Measurements from ENCODE around the gene GPLD1.

GPLD1 gene

DNA sequence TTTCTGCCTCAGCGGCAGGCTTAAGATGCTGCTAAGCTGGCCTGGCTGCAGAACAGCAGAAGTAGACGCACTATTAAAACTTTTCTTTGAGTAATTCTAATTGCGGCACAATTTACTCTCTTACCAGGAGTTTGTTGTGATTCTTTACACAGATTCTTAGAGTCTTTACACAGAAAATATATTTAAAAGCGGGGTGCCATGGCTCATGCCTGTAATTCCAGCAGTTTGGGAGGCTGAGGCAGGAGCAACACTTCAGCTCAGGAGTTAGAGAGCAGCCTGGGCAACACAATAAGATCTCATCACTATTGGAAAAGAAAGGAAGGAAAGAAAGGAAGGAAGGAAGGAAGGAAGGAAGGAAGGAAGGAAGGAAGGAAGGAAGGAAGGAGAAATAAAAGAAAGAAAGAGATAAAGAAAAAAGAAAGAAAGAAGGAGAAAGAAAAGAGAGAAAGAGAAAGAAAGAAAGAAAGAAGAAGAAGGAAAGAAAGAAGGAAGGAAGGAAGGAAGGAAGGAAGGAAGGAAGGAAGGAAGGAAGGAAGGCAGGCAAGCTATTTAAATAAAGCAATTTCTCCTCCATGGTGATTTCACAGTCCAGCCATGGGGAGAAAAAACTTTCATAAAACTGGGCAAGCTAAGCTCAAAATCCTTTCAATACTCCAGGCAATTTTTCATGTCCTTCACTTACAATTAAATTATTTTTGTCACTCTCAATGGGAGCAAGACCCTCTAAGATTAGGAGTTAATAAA lies 107.7 kb downstream of the GPLD1 start:
- TF ChIP-seq, protein P1, sequence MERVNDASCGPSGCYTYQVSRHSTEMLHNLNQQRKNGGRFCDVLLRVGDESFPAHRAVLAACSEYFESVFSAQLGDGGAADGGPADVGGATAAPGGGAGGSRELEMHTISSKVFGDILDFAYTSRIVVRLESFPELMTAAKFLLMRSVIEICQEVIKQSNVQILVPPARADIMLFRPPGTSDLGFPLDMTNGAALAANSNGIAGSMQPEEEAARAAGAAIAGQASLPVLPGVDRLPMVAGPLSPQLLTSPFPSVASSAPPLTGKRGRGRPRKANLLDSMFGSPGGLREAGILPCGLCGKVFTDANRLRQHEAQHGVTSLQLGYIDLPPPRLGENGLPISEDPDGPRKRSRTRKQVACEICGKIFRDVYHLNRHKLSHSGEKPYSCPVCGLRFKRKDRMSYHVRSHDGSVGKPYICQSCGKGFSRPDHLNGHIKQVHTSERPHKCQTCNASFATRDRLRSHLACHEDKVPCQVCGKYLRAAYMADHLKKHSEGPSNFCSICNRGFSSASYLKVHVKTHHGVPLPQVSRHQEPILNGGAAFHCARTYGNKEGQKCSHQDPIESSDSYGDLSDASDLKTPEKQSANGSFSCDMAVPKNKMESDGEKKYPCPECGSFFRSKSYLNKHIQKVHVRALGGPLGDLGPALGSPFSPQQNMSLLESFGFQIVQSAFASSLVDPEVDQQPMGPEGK (CRISPR knock-in tag; IDR thresholded peaks at IDR 0.05; ENCODE audit: borderline replicate concordance) = no peak
- no peak for TF ChIP-seq TCF4 (CRISPR knock-in tag; IDR thresholded peaks at IDR 0.05; ENCODE audit: borderline replicate concordance)
- no peak for TF ChIP-seq ESRRG (CRISPR knock-in tag; IDR thresholded peaks at IDR 0.05)
- TF ChIP-seq ISL1 (CRISPR knock-in tag; IDR thresholded peaks at IDR 0.05) = no peak
- TF ChIP-seq ZNF565 (CRISPR knock-in tag; conservative IDR thresholded peaks at IDR 0.05; ENCODE audit: low read depth) = no peak
- TF ChIP-seq ZNF70 (CRISPR knock-in tag; IDR thresholded peaks at IDR 0.05) = no peak
- no peak for TF ChIP-seq RARB (CRISPR knock-in tag; IDR thresholded peaks at IDR 0.05)
- TF ChIP-seq ZFP3 (CRISPR knock-in tag; IDR thresholded peaks at IDR 0.05) = no peak
- TF ChIP-seq OSR1 (CRISPR knock-in tag; IDR thresholded peaks at IDR 0.05) = no peak
- no peak for TF ChIP-seq TOX (CRISPR knock-in tag; IDR thresholded peaks at IDR 0.05; ENCODE audit: borderline replicate concordance)
- TF ChIP-seq, protein P2, sequence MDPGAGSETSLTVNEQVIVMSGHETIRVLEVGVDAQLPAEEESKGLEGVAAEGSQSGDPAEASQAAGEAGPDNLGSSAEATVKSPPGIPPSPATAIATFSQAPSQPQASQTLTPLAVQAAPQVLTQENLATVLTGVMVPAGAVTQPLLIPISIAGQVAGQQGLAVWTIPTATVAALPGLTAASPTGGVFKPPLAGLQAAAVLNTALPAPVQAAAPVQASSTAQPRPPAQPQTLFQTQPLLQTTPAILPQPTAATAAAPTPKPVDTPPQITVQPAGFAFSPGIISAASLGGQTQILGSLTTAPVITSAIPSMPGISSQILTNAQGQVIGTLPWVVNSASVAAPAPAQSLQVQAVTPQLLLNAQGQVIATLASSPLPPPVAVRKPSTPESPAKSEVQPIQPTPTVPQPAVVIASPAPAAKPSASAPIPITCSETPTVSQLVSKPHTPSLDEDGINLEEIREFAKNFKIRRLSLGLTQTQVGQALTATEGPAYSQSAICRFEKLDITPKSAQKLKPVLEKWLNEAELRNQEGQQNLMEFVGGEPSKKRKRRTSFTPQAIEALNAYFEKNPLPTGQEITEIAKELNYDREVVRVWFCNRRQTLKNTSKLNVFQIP (CRISPR knock-in tag; IDR thresholded peaks at IDR 0.05; ENCODE audit: borderline replicate concordance, low read depth) = no peak
- no peak for TF ChIP-seq GLIS3 (CRISPR knock-in tag; IDR thresholded peaks at IDR 0.05)
- no peak for TF ChIP-seq ZFP30 (CRISPR knock-in tag; IDR thresholded peaks at IDR 0.05)
- TF ChIP-seq CSDC2 (CRISPR knock-in tag; IDR thresholded peaks at IDR 0.05) = no peak
- TF ChIP-seq ZC3H10 (CRISPR knock-in tag; IDR thresholded peaks at IDR 0.05) = no peak
- ATAC-seq = no peak

DNA sequence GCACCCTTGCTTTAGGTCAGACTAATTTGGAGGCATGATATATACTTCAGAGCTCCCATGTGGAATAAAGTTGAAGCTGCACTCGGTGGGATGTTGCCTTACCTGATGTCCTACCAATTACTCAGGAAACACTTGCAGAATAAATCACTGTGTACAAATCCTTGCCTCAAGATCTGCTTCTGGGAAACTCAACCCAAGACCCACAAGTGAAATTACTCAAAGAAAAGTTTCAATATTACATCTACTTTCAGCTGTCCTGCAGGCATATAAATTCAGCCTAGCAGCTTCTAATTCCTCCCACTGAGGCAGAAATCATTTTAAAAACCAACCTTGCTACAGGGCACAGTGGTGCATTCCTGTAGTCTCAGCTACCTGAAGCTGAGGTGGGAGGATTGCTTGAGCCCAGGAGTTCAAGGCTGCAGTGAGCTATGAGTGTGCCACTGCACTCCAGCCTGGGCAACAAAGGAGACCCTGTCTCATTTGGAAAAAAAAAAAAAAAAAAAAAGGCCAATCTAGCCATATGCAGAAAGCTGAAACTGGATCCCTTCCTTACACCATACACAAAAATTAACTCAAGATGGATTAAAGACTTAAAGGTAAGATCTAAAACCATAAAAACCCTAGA lies 110.8 kb downstream of the GPLD1 start:
- no peak for ATAC-seq

More for the DNA sequence above, 110.8 kb downstream of the GPLD1 start:
- TF ChIP-seq RARB (CRISPR knock-in tag; IDR thresholded peaks at IDR 0.05) = no peak
- TF ChIP-seq ZNF565 (CRISPR knock-in tag; conservative IDR thresholded peaks at IDR 0.05; ENCODE audit: low read depth) = no peak
- TF ChIP-seq ESRRG (CRISPR knock-in tag; IDR thresholded peaks at IDR 0.05) = no peak
- TF ChIP-seq, protein P3, sequence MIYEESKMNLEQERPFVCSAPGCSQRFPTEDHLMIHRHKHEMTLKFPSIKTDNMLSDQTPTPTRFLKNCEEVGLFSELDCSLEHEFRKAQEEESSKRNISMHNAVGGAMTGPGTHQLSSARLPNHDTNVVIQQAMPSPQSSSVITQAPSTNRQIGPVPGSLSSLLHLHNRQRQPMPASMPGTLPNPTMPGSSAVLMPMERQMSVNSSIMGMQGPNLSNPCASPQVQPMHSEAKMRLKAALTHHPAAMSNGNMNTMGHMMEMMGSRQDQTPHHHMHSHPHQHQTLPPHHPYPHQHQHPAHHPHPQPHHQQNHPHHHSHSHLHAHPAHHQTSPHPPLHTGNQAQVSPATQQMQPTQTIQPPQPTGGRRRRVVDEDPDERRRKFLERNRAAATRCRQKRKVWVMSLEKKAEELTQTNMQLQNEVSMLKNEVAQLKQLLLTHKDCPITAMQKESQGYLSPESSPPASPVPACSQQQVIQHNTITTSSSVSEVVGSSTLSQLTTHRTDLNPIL (CRISPR knock-in tag; IDR thresholded peaks at IDR 0.05; ENCODE audit: low read depth) = no peak
- TF ChIP-seq PPARA (CRISPR knock-in tag; IDR thresholded peaks at IDR 0.05; ENCODE audit: borderline replicate concordance) = no peak
- TF ChIP-seq, protein P4, sequence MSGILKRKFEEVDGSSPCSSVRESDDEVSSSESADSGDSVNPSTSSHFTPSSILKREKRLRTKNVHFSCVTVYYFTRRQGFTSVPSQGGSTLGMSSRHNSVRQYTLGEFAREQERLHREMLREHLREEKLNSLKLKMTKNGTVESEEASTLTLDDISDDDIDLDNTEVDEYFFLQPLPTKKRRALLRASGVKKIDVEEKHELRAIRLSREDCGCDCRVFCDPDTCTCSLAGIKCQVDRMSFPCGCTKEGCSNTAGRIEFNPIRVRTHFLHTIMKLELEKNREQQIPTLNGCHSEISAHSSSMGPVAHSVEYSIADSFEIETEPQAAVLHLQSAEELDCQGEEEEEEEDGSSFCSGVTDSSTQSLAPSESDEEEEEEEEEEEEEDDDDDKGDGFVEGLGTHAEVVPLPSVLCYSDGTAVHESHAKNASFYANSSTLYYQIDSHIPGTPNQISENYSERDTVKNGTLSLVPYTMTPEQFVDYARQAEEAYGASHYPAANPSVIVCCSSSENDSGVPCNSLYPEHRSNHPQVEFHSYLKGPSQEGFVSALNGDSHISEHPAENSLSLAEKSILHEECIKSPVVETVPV (CRISPR knock-in tag; IDR thresholded peaks at IDR 0.05) = no peak
- TF ChIP-seq ZNF70 (CRISPR knock-in tag; IDR thresholded peaks at IDR 0.05) = no peak
- TF ChIP-seq, protein P5, sequence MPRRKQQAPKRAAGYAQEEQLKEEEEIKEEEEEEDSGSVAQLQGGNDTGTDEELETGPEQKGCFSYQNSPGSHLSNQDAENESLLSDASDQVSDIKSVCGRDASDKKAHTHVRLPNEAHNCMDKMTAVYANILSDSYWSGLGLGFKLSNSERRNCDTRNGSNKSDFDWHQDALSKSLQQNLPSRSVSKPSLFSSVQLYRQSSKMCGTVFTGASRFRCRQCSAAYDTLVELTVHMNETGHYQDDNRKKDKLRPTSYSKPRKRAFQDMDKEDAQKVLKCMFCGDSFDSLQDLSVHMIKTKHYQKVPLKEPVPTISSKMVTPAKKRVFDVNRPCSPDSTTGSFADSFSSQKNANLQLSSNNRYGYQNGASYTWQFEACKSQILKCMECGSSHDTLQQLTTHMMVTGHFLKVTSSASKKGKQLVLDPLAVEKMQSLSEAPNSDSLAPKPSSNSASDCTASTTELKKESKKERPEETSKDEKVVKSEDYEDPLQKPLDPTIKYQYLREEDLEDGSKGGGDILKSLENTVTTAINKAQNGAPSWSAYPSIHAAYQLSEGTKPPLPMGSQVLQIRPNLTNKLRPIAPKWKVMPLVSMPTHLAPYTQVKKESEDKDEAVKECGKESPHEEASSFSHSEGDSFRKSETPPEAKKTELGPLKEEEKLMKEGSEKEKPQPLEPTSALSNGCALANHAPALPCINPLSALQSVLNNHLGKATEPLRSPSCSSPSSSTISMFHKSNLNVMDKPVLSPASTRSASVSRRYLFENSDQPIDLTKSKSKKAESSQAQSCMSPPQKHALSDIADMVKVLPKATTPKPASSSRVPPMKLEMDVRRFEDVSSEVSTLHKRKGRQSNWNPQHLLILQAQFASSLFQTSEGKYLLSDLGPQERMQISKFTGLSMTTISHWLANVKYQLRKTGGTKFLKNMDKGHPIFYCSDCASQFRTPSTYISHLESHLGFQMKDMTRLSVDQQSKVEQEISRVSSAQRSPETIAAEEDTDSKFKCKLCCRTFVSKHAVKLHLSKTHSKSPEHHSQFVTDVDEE (CRISPR knock-in tag; IDR thresholded peaks at IDR 0.05) = no peak
- TF ChIP-seq ISL1 (CRISPR knock-in tag; IDR thresholded peaks at IDR 0.05) = no peak
- TF ChIP-seq GLIS3 (CRISPR knock-in tag; IDR thresholded peaks at IDR 0.05) = no peak
- TF ChIP-seq, protein P2 (CRISPR knock-in tag; IDR thresholded peaks at IDR 0.05; ENCODE audit: borderline replicate concordance, low read depth) = no peak
- no peak for TF ChIP-seq ZFP30 (CRISPR knock-in tag; IDR thresholded peaks at IDR 0.05)
- TF ChIP-seq CSDC2 (CRISPR knock-in tag; IDR thresholded peaks at IDR 0.05) = no peak
